GM21390 (cell line): ENCODE results near the gene LNX1.

Source experiments
- ATAC-seq: cut with Tn5 transposase; IDR thresholded peaks from one replicate; pipeline ENCODE4 v1.9.1; 2021; ENCODE audit not compliant: unreplicated experiment

The LNX1 gene

GRCh38 chr4:53502094-53502493, 89.2 kb downstream of the LNX1 start:
- no peak for ATAC-seq

GRCh38 chr4:53501561-53501960, 89.7 kb downstream of the LNX1 start:
- no peak for ATAC-seq

GRCh38 chr4:53500546-53500945, 90.7 kb downstream of the LNX1 start:
- no peak for ATAC-seq

GRCh38 chr4:53499791-53500190, 91.5 kb downstream of the LNX1 start:
- no peak for ATAC-seq

GRCh38 chr4:53498706-53499105, 92.6 kb downstream of the LNX1 start:
- no peak for ATAC-seq

GRCh38 chr4:53497487-53498244, 93.6 kb downstream of the LNX1 start:
- no peak for ATAC-seq

GRCh38 chr4:53494851-53495250, 96.4 kb downstream of the LNX1 start:
- ATAC-seq, result no peak

GRCh38 chr4:53490965-53491622, 100.2 kb downstream of the LNX1 start:
- no peak for ATAC-seq

GRCh38 chr4:53490161-53490956, 100.9 kb downstream of the LNX1 start:
- no peak for ATAC-seq

GRCh38 chr4:53489279-53489889, 101.9 kb downstream of the LNX1 start:
- ATAC-seq, result no peak

- ATAC-seq, result no peak
Measured at GRCh38 chr4:53487766-53488165, 103.5 kb downstream of the LNX1 start.

- no peak for ATAC-seq
Measured at GRCh38 chr4:53485658-53486040, 105.6 kb downstream of the LNX1 start.

- ATAC-seq, result no peak
Measured at GRCh38 chr4:53484911-53485657, 106.2 kb downstream of the LNX1 start.

- no peak for ATAC-seq
Measured at GRCh38 chr4:53483250-53483649, 108.0 kb downstream of the LNX1 start.

GRCh38 chr4:53481586-53481985, 109.7 kb downstream of the LNX1 start:
- ATAC-seq, result no peak

GRCh38 chr4:53480909-53481308, 110.4 kb downstream of the LNX1 start:
- ATAC-seq, result no peak

GRCh38 chr4:53479736-53480525, 111.4 kb downstream of the LNX1 start:
- no peak for ATAC-seq

- no peak for ATAC-seq
Measured at GRCh38 chr4:53478671-53479456, 112.4 kb downstream of the LNX1 start.

- no peak for ATAC-seq
Measured at GRCh38 chr4:53477636-53478035, 113.7 kb downstream of the LNX1 start.
